Fibroblast of the aortic adventitia (primary cell): ENCODE measurements around the gene RASSF5. TPM values are rescaled to one million over a fixed set of nuclear protein-coding genes. Genes with fewer than 3 reads are reported as not detected.

ENCODE experiments used
- DNase-seq: peaks from one replicate; pipeline ENCODE4 v3.0.0-alpha.2; 2010; ENCODE audit warnings: low read depth
- H3K4me3 ChIP-seq: 2 replicates; pipeline ENCODE4 v1.5.1; 2011; ENCODE audit warnings: low read depth, mild to moderate bottlenecking, control low read depth, low read length, moderate library complexity
- CTCF ChIP-seq: IDR thresholded peaks from 2 replicates; pipeline ENCODE4 v1.5.1; 2011; ENCODE audit warnings: mild to moderate bottlenecking, low read length, control low read depth, inconsistent platforms; ENCODE audit not compliant: insufficient read depth
- total RNA-seq: library from RNA; depleted of rRNA; stranded (reverse); fragments of >200 nt; gene quantifications from 2 replicates; pipeline ENCODE4 v1.2.3, GENCODE V29; 2012; ENCODE audit warnings: low replicate concordance

Gene RASSF5
- total RNA-seq, 1 donor = 4.1 TPM

- H3K4me3 ChIP-seq = no peak overlapping the region
- TF ChIP-seq CTCF = no peak
- no peak for DNase-seq
These were observed 59.7 kb downstream of the RASSF5 start for GRCh38 chr1:206566999-206567398.

GRCh38 chr1:206568256-206568655 lies 60.9 kb downstream of the RASSF5 start:
- no peak for DNase-seq
- no peak for TF ChIP-seq CTCF

GRCh38 chr1:206568779-206569352 lies 61.5 kb downstream of the RASSF5 start:
- no peak for TF ChIP-seq CTCF
- no peak overlapping the region for H3K4me3 ChIP-seq
- no peak for DNase-seq

More at GRCh38 chr1:206568256-206568655, 60.9 kb downstream of the RASSF5 start:
- H3K4me3 ChIP-seq = no peak overlapping the region

- no peak overlapping the region for H3K4me3 ChIP-seq
- DNase-seq = no peak
- no peak for TF ChIP-seq CTCF
These were observed 62.2 kb downstream of the RASSF5 start for GRCh38 chr1:206569556-206569955.

- no peak for TF ChIP-seq CTCF
- no peak overlapping the region for H3K4me3 ChIP-seq
- DNase-seq = no peak
These were observed 63.2 kb downstream of the RASSF5 start for GRCh38 chr1:206570529-206570928.

GRCh38 chr1:206572835-206573234 lies 65.5 kb downstream of the RASSF5 start:
- TF ChIP-seq CTCF = no peak
- no peak for DNase-seq
- no peak overlapping the region for H3K4me3 ChIP-seq

GRCh38 chr1:206573319-206573718 lies 66.0 kb downstream of the RASSF5 start:
- TF ChIP-seq CTCF = no peak
- H3K4me3 ChIP-seq = no peak overlapping the region
- no peak for DNase-seq
